ENCODE results near the gene PHOSPHO1.
"Not testable (repeated sequence)": the region's sequence is repeated elsewhere in the genome, so short reads cannot be mapped to it uniquely, and the experiment has no call there.

PHOSPHO1 gene

DNA sequence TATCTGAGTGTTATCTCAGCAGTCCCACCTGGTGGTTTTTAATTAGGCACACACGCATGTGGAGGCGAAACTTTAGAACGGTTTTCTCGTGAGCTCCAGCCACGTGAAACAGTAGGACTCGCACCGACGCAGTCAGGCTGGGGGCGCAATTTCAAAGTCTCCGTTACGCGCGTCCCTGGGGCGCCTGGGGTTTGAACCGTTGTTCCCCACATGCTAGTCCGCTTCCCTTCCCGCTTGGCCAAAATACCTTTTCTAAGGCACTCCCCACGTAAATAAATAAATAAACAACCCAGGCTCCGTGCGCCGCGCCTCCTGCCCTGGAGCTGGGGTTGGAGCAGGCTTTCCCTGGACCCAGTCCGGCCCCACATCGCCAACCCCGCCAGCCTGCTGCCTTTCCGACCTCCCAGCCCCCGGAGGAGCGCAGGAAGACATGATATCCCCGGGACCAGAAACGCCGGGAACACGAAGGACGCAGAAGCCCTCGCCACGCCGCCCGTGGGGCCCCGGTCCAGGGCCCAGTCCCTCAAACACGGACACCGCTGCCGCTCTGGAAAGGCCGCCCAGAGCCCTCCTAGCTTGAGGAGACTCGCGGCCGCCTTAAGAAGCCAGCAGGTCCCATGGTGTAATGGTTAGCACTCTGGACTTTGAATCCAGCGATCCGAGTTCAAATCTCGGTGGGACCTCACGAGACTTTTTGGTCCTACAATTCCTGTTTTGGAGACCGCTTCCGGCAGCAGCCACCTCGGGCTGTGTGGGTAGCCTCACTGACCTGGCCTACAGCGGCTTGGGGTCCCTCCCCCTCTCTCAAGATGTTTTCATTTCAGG is 38.5 kb downstream of the PHOSPHO1 start:
- peak; percentile 93 for DNase-seq (ENCODE audit: low read depth)

DNA sequence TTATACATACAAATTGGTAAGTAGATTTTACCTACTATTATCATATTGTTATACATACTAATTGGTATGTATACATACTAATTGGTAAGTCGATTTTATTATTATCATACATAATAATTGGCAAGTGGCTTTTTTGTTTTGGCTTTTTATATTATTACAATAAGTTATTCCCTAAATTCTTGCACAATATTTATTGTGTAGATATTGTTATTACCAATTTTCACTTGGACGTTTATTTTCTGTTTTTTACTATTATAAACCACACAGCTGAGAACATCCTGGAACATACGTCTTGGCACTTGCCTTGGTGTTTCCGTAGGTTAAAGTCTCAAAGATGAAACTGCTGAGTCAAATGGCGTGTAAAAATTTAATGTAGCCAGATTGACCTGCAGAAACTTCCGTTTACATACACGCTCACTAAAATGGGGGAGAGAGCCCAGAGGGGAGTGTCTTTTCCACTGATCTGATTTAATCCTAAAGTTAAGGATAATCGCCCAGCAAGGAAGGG is 39.1 kb downstream of the PHOSPHO1 start:
- no peak for DNase-seq (ENCODE audit: low read depth)

GRCh38 chr17:49190932-49191331 is 39.7 kb downstream of the PHOSPHO1 start:
- no peak for DNase-seq (ENCODE audit: low read depth)

GRCh38 chr17:49187301-49187700 is 43.3 kb downstream of the PHOSPHO1 start:
- no peak for DNase-seq (ENCODE audit: low read depth)

DNA sequence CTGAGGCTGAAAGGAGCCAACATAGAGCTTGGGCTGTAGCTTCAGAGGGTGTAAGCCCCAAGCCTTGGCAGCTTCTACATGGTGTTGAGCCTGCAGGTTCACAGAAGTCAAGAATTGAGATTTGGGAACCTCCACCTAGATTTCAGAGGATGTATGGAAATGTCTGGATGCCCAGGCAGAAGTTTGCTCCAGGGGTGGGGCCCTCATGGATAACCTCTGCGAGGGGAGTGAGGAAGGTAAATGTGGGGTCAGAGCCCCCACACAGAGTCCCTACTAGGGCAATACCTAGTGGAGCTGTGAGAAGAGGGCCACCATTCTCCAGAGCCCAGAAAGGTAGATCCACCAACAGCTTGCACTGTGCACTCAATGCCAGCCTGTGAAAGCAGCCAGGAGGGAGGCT is 45.2 kb downstream of the PHOSPHO1 start:
- DNase-seq (ENCODE audit: low read depth), result not testable (repeated sequence)

DNA sequence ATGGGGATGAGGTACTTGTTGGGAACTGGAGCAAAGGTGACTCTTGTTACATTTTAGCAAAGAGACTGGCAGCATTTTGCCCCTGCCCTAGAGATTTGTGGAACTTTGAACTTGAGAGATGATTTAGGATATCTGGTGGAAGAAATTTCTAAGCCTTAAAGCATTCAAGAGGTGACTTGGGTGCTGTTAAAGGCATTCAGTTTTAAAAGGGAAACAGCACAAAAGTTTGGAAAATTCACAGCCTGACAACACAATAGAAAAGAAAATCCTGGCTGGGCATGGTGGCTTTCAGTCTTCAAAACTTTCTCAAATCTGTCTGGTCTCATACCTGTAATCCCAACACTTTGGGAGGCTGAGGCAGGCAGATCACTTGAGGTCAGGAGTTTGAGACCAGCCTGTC is 46.1 kb downstream of the PHOSPHO1 start:
- not testable (repeated sequence) for DNase-seq (ENCODE audit: low read depth)

DNA sequence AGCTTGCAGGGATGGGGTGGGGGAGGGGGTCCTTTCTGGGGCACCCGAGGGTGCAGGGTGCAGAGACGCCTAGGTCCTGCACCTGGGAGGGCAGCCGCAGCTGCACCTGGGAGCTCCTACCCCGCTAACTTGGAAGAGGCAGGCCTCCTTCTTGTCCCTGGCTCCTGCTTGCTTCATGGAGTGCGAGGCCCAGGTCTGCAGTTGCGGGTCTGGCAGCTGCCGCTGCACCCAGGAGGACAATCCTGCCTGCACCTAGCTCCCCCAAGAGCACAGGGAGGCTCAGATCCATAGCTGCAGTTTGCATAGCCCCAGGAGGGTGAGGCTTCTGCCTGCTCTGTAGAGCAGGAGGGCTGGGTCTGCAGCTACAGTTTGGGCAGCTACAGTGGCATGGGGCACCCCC is 46.8 kb downstream of the PHOSPHO1 start:
- no peak for DNase-seq (ENCODE audit: low read depth)

GRCh38 chr17:49183341-49183740 is 47.2 kb downstream of the PHOSPHO1 start:
- no peak for DNase-seq (ENCODE audit: low read depth)

GRCh38 chr17:49180998-49181635 is 49.5 kb downstream of the PHOSPHO1 start:
- DNase-seq (ENCODE audit: low read depth), result no peak

DNA sequence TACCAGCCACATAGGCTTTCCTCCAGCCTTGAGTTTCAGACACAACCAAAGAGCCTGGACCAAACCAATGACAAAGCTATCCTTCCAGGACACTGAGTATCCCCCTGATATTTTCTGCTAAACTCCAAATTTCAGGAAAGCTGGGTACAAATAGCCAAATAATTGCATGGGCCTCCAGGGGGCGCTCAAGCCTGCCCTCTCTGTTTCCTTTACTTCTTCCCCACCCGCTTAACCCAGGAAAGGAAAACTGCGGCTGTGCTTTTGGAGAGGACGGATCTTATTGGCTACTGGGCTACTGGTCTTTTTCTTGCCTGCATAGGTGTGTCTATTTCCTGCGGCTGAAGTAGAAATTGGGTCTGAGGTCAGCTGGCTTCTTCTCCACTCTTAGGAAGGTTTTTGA is 50.3 kb downstream of the PHOSPHO1 start:
- DNase-seq (ENCODE audit: low read depth), result peak; percentile 57

GRCh38 chr17:49175978-49176377 is 54.6 kb downstream of the PHOSPHO1 start:
- DNase-seq (ENCODE audit: low read depth), result not testable (repeated sequence)
